ENCODE measurements around the gene CPEB4. TPM values are rescaled to one million over a fixed set of nuclear protein-coding genes. Genes with fewer than 3 reads are reported as not detected.

Gene CPEB4
- total RNA-seq, 2 donors from 2014 or later = 54.7 to 65.6 TPM

GRCh38 chr5:173972607-173972924, 84.4 kb downstream of the CPEB4 start:
- ATAC-seq (ENCODE audit: insufficient number of reproducible peaks, low FRiP score, low read depth) (no peak), DNase-seq (ENCODE audit: low spot score) (no peak)
- Histone ChIP-seq H3K36me3 (no peaks in the 10 kb centered on the region), H3K9me3 (no peaks in the 10 kb centered on the region), H3K4me3 (peak overlapping the region; percentile 76), H3K27me3 (replicated peaks; ENCODE audit: insufficient read depth) (no peaks in the 10 kb centered on the region), H3K27ac (no peak overlapping the region), H3K4me1 (ENCODE audit: control insufficient read depth in 1 of 2, low read depth in 2 of 2) (peaks cover 3 to 15% of the 10 kb centered on the region in 2 donors)
- no peak for TF ChIP-seq CTCF (IDR thresholded peaks at IDR 0.05)

GRCh38 chr5:173972925-173973615, 84.9 kb downstream of the CPEB4 start:
- Histone ChIP-seq H3K9me3 (no peaks in the 10 kb centered on the region), H3K4me1 (ENCODE audit: control insufficient read depth in 1 of 2, low read depth in 2 of 2) (peaks cover 3 to 15% of the 10 kb centered on the region in 2 donors), H3K27me3 (replicated peaks; ENCODE audit: insufficient read depth) (no peaks in the 10 kb centered on the region), H3K4me3 (peak overlapping the region; percentile 76), H3K27ac (no peak overlapping the region), H3K36me3 (no peaks in the 10 kb centered on the region)
- peak; percentile 92 for TF ChIP-seq CTCF (IDR thresholded peaks at IDR 0.05)
- DNase-seq (ENCODE audit: low spot score) = peak; percentile 25
- ATAC-seq (ENCODE audit: insufficient number of reproducible peaks, low FRiP score, low read depth) = peak; percentile 49

GRCh38 chr5:173973616-173973969, 85.4 kb downstream of the CPEB4 start:
- no peaks in the 10 kb centered on the region for H3K9me3 ChIP-seq
- no peak for DNase-seq (ENCODE audit: low spot score)
- no peaks in the 10 kb centered on the region for H3K27me3 ChIP-seq (replicated peaks; ENCODE audit: insufficient read depth)
- peak overlapping the region; percentile 76 for H3K4me3 ChIP-seq
- no peak for TF ChIP-seq CTCF (IDR thresholded peaks at IDR 0.05)
- no peak for ATAC-seq (ENCODE audit: insufficient number of reproducible peaks, low FRiP score, low read depth)
- peaks cover 3 to 15% of the 10 kb centered on the region in 2 donors for H3K4me1 ChIP-seq (ENCODE audit: control insufficient read depth in 1 of 2, low read depth in 2 of 2)
- no peaks in the 10 kb centered on the region for H3K36me3 ChIP-seq
- H3K27ac ChIP-seq = no peak overlapping the region

- no peak overlapping the region for H3K4me3 ChIP-seq
- no peak for ATAC-seq (ENCODE audit: insufficient number of reproducible peaks, low FRiP score, low read depth)
Observed at GRCh38 chr5:173974688-173975239, 86.6 kb downstream of the CPEB4 start.

More at GRCh38 chr5:173974688-173975239, 86.6 kb downstream of the CPEB4 start:
- Histone ChIP-seq H3K27me3 (replicated peaks; ENCODE audit: insufficient read depth) (no peaks in the 10 kb centered on the region), H3K27ac (no peak overlapping the region), H3K4me1 (ENCODE audit: control insufficient read depth in 1 of 2, low read depth in 2 of 2) (peaks cover 3 to 15% of the 10 kb centered on the region in 2 donors), H3K9me3 (no peaks in the 10 kb centered on the region), H3K36me3 (no peaks in the 10 kb centered on the region)
- TF ChIP-seq CTCF (IDR thresholded peaks at IDR 0.05) = no peak
- no peak for DNase-seq (ENCODE audit: low spot score)
